Skeletal muscle tissue (tissue), 4 donors: Measurements from ENCODE around the gene CCR9. TPM values are rescaled to one million over a fixed set of nuclear protein-coding genes. Genes with fewer than 3 reads are reported as not detected.

Experiments used
- H3K27ac ChIP-seq: one replicate; pipeline ENCODE4 v1.7.0; 2013; ENCODE audit warnings: mild to moderate bottlenecking, low read depth, low read length, inconsistent platforms
- H3K27me3 ChIP-seq, 3 donors: one replicate each; pipeline ENCODE4 v1.7.0; 2013; ENCODE audit warnings: low read length in 3 of 3; ENCODE audit not compliant: control insufficient read depth in 3 of 3, insufficient read depth in 3 of 3
- H3K36me3 ChIP-seq, 3 donors: one replicate each; pipeline ENCODE4 v1.7.0; 2013; ENCODE audit warnings: low read length in 3 of 3; ENCODE audit not compliant: control insufficient read depth in 3 of 3, insufficient read depth in 3 of 3
- H3K4me1 ChIP-seq, 3 donors: one replicate each; pipeline ENCODE4 v1.7.0; 2013; ENCODE audit warnings: low read length in 3 of 3, mild to moderate bottlenecking in 3 of 3; ENCODE audit not compliant: control insufficient read depth in 3 of 3, insufficient read depth in 3 of 3
- H3K4me3 ChIP-seq, 3 donors: one replicate each; pipeline ENCODE4 v1.7.0; 2013; ENCODE audit warnings: low read length in 3 of 3
- H3K9ac ChIP-seq, 3 donors: one replicate each; pipeline ENCODE4 v1.7.0; 2013; ENCODE audit warnings: low read length in 3 of 3, mild to moderate bottlenecking in 3 of 3, moderate library complexity in 2 of 3, low read depth in 1 of 3
- H3K9me3 ChIP-seq, 3 donors: one replicate each; pipeline ENCODE4 v1.7.0; 2013; ENCODE audit warnings: low read length in 3 of 3; ENCODE audit not compliant: control insufficient read depth in 3 of 3
- total RNA-seq: library from RNA; depleted of rRNA; stranded (reverse); fragments of >200 nt; gene quantifications from one replicate; pipeline ENCODE4 v1.2.3, GENCODE V29; 2014
- donor health status: Osteomylitis.

CCR9 gene
- total RNA-seq, 1 donor from 2014 or later, result 0.52 TPM

GRCh38 chr3:45871780-45872179 lies 14.6 kb upstream of the CCR9 start:
- no peak overlapping the region for H3K27ac ChIP-seq
- H3K9me3 ChIP-seq, result no peaks in the 10 kb centered on the region
- H3K27me3 ChIP-seq, result no peaks in the 10 kb centered on the region
- H3K36me3 ChIP-seq, result no peaks in the 10 kb centered on the region
- H3K4me3 ChIP-seq, result no peak overlapping the region
- no peaks in the 10 kb centered on the region for H3K4me1 ChIP-seq
- H3K9ac ChIP-seq, result no peak overlapping the region

GRCh38 chr3:45872569-45872968 lies 13.8 kb upstream of the CCR9 start:
- Histone ChIP-seq H3K27me3 (no peaks in the 10 kb centered on the region), H3K9me3 (no peaks in the 10 kb centered on the region), H3K4me3 (no peak overlapping the region), H3K27ac (no peak overlapping the region), H3K36me3 (no peaks in the 10 kb centered on the region), H3K9ac (no peak overlapping the region), H3K4me1 (no peaks in the 10 kb centered on the region)

- Histone ChIP-seq H3K27me3 (no peaks in the 10 kb centered on the region), H3K36me3 (no peaks in the 10 kb centered on the region), H3K27ac (no peak overlapping the region), H3K4me3 (no peak overlapping the region), H3K4me1 (no peaks in the 10 kb centered on the region), H3K9me3 (no peaks in the 10 kb centered on the region), H3K9ac (no peak overlapping the region)
Measured at GRCh38 chr3:45873036-45873435, 13.3 kb upstream of the CCR9 start.

GRCh38 chr3:45873638-45874037 lies 12.7 kb upstream of the CCR9 start:
- Histone ChIP-seq H3K9ac (no peak overlapping the region), H3K9me3 (no peaks in the 10 kb centered on the region), H3K27me3 (no peaks in the 10 kb centered on the region), H3K4me3 (no peak overlapping the region), H3K27ac (no peak overlapping the region), H3K4me1 (no peaks in the 10 kb centered on the region), H3K36me3 (no peaks in the 10 kb centered on the region)

- Histone ChIP-seq H3K9ac (no peak overlapping the region), H3K27ac (no peak overlapping the region), H3K9me3 (no peaks in the 10 kb centered on the region)
Measured at GRCh38 chr3:45874677-45875346, 11.5 kb upstream of the CCR9 start.

GRCh38 chr3:45878124-45878523 lies 8.2 kb upstream of the CCR9 start:
- no peak overlapping the region for H3K27ac ChIP-seq
- no peaks in the 10 kb centered on the region for H3K9me3 ChIP-seq
- no peak overlapping the region for H3K9ac ChIP-seq
- H3K4me1 ChIP-seq, result no peaks in the 10 kb centered on the region
- H3K4me3 ChIP-seq, result no peak overlapping the region
- no peaks in the 10 kb centered on the region for H3K36me3 ChIP-seq
- no peaks in the 10 kb centered on the region for H3K27me3 ChIP-seq

More at GRCh38 chr3:45874677-45875346, 11.5 kb upstream of the CCR9 start:
- Histone ChIP-seq H3K4me3 (no peak overlapping the region), H3K27me3 (no peaks in the 10 kb centered on the region), H3K4me1 (no peaks in the 10 kb centered on the region), H3K36me3 (no peaks in the 10 kb centered on the region)

- Histone ChIP-seq H3K4me3 (no peak overlapping the region), H3K9me3 (no peaks in the 10 kb centered on the region), H3K36me3 (no peaks in the 10 kb centered on the region), H3K27me3 (no peaks in the 10 kb centered on the region), H3K9ac (no peak overlapping the region), H3K4me1 (no peaks in the 10 kb centered on the region), H3K27ac (no peak overlapping the region)
Measured at GRCh38 chr3:45880725-45881077, 5.6 kb upstream of the CCR9 start.

GRCh38 chr3:45881078-45882022 lies 5.0 kb upstream of the CCR9 start:
- Histone ChIP-seq H3K9ac (no peak overlapping the region), H3K4me3 (no peak overlapping the region), H3K36me3 (no peaks in the 10 kb centered on the region), H3K4me1 (no peaks in the 10 kb centered on the region), H3K27me3 (no peaks in the 10 kb centered on the region), H3K27ac (no peak overlapping the region), H3K9me3 (no peaks in the 10 kb centered on the region)

- Histone ChIP-seq H3K27ac (no peak overlapping the region), H3K9me3 (no peaks in the 10 kb centered on the region), H3K36me3 (no peaks in the 10 kb centered on the region), H3K4me3 (no peak overlapping the region), H3K4me1 (no peaks in the 10 kb centered on the region), H3K9ac (no peak overlapping the region), H3K27me3 (no peaks in the 10 kb centered on the region)
Measured at GRCh38 chr3:45884368-45885201, 1.8 kb upstream of the CCR9 start.
